ENCODE data around the gene KCNIP1. TPM values are rescaled to one million over a fixed set of nuclear protein-coding genes. Genes with fewer than 3 reads are reported as not detected.

KCNIP1 gene
- polyA plus RNA-seq, 3 donors = not detected

- H3K27me3 ChIP-seq (ENCODE audit: control insufficient read depth in 2 of 2, insufficient read depth in 2 of 2, low read length in 2 of 2) = no peaks in the 10 kb centered on the region
- no peak for TF ChIP-seq CTCF (IDR thresholded peaks at IDR 0.05)
- H3K36me3 Mint-ChIP-seq = no peaks in the 10 kb centered on the region
Observed at GRCh38 chr5:170533383-170533782, 29.6 kb downstream of the KCNIP1 start.

DNA sequence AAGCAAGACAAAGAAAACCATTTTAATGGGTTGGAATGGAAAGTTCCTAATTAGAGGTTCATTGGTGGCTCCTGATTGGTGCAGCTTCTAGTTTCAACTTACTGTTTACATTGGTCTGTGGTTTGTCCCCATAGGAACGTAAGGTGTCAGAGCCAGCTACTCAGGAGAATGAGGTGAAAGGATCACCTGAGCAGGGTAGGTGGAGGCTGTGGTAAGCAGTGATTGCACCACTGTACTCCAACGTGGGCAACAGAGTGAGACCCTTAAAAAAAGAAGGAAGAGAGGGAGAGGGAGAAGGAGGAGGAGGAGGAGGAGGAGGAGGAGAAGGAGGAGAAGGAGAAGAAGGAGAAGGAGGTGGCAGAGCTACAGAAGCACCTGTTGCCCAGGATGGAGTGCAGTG is 30.4 kb downstream of the KCNIP1 start:
- Histone ChIP-seq H3K4me1 (ENCODE audit: control insufficient read depth in 1 of 2, insufficient read depth in 2 of 2, low read length in 2 of 2) (peaks cover 15 to 18% of the 10 kb centered on the region in 2 donors), H3K27me3 (ENCODE audit: control insufficient read depth in 2 of 2, insufficient read depth in 2 of 2, low read length in 2 of 2) (no peaks in the 10 kb centered on the region), H3K9me3 (replicated peaks in 1 of 2; ENCODE audit: control insufficient read depth in 1 of 2, insufficient read depth in 1 of 2, low read length in 2 of 2) (no peaks in the 10 kb centered on the region), H3K79me2 (ENCODE audit: insufficient read depth, low read length) (no peaks in the 10 kb centered on the region), H3K36me3 (replicated peaks in 1 of 2; ENCODE audit: control insufficient read depth in 1 of 2, insufficient read depth in 2 of 2, low read length in 2 of 2) (no peaks in the 10 kb centered on the region), H3K9ac (ENCODE audit: insufficient read depth, low read length, poor library complexity, severe bottlenecking) (no peak overlapping the region), H3K4me3 (replicated peaks in 1 of 3; ENCODE audit: low read depth in 2 of 3, low read length in 3 of 3) (no peak overlapping the region), H4K20me1 (ENCODE audit: insufficient read depth, low read length) (no peaks in the 10 kb centered on the region), H3K27ac (ENCODE audit: low read depth in 1 of 2, low read length in 2 of 2) (no peak overlapping the region), H2AFZ (ENCODE audit: insufficient read depth, low read depth, low read length, poor library complexity, severe bottlenecking) (no peak overlapping the region), H3K4me2 (replicated peaks; ENCODE audit: extremely low read depth, low read length, poor library complexity, severe bottlenecking) (no peak overlapping the region)
- peaks cover 17% of the 10 kb centered on the region for H3K4me1 Mint-ChIP-seq
- H3K4me3 Mint-ChIP-seq = peak overlapping the region in 1 of 2 donors; percentile 43
- H3K9me3 Mint-ChIP-seq = no peaks in the 10 kb centered on the region
- 14% methylated on average over 2 of the region's 2 CpGs for WGBS (ENCODE audit: insufficient coverage)
- no peak for TF ChIP-seq CTCF (IDR thresholded peaks at IDR 0.05)
- H3K27me3 Mint-ChIP-seq (ENCODE audit: low read depth in 3 of 3) = peaks cover 3 to 12% (median 9%) of the 10 kb centered on the region in 3 donors
- no peaks in the 10 kb centered on the region for H3K36me3 Mint-ChIP-seq
- intact Hi-C loops (cut with micrococcal nuclease) = no loop called here
- no peak for DNase-seq
- no peak overlapping the region for H3K27ac Mint-ChIP-seq

More at GRCh38 chr5:170533383-170533782, 29.6 kb downstream of the KCNIP1 start:
- Histone ChIP-seq H3K27ac (ENCODE audit: low read depth in 1 of 2, low read length in 2 of 2) (no peak overlapping the region), H3K9me3 (replicated peaks in 1 of 2; ENCODE audit: control insufficient read depth in 1 of 2, insufficient read depth in 1 of 2, low read length in 2 of 2) (no peaks in the 10 kb centered on the region), H3K36me3 (replicated peaks in 1 of 2; ENCODE audit: control insufficient read depth in 1 of 2, insufficient read depth in 2 of 2, low read length in 2 of 2) (no peaks in the 10 kb centered on the region), H3K4me1 (ENCODE audit: control insufficient read depth in 1 of 2, insufficient read depth in 2 of 2, low read length in 2 of 2) (peaks cover 7 to 10% of the 10 kb centered on the region in 2 donors), H3K4me3 (replicated peaks in 1 of 3; ENCODE audit: low read depth in 2 of 3, low read length in 3 of 3) (no peak overlapping the region), H2AFZ (ENCODE audit: insufficient read depth, low read depth, low read length, poor library complexity, severe bottlenecking) (no peak overlapping the region), H3K79me2 (ENCODE audit: insufficient read depth, low read length) (no peaks in the 10 kb centered on the region), H3K4me2 (replicated peaks; ENCODE audit: extremely low read depth, low read length, poor library complexity, severe bottlenecking) (no peak overlapping the region), H4K20me1 (ENCODE audit: insufficient read depth, low read length) (no peaks in the 10 kb centered on the region), H3K9ac (ENCODE audit: insufficient read depth, low read length, poor library complexity, severe bottlenecking) (no peak overlapping the region)
- H3K4me1 Mint-ChIP-seq = peaks cover 9% of the 10 kb centered on the region
- intact Hi-C loops (cut with micrococcal nuclease) = no loop called here
- H3K27me3 Mint-ChIP-seq (ENCODE audit: low read depth in 3 of 3) = peaks cover 3 to 12% (median 9%) of the 10 kb centered on the region in 3 donors
- H3K4me3 Mint-ChIP-seq = no peak overlapping the region
- H3K27ac Mint-ChIP-seq = no peak overlapping the region
- H3K9me3 Mint-ChIP-seq = no peaks in the 10 kb centered on the region
- 83% methylated on average over 4 of the region's 5 CpGs for WGBS (ENCODE audit: insufficient coverage)
- no peak for DNase-seq
